Measurements from ENCODE around the gene PTRH2. TPM values are rescaled to one million over a fixed set of nuclear protein-coding genes. Genes with fewer than 3 reads are reported as not detected.

Gene PTRH2
- total and polyA plus RNA-seq, 2 donors (not counting 3 experiments of a cell fraction or from before 2014, with no cell fraction given), result 40.1 to 46.7 TPM

DNA sequence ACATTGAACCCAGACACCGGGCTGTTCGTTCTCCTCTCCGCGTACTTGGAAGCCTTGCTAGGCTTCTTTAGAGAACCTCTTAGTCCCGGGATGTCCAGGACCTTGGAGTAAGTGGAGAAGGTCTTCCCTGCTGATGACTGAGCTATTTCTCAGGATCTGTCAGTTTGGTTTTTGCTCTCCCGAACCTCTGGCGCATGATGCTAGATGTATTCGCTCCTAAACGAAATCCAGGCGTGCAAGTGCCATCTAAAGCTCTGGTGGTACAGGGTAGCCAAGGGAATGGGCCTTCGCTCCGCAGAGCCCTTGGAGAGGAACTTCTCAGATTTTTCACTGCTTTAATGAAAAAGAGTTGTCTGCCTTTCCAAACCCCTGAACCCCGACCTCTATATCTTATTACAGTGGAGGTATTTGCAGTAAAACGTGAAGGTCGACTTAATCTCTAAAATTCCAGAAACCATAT lies 771 bp upstream of the PTRH2 start:
- H4K20me1 ChIP-seq (replicated peaks; ENCODE audit: control insufficient read depth, extremely low read depth, insufficient read depth, low read length), result no peaks in the 10 kb centered on the region
- H3K9ac ChIP-seq (replicated peaks; ENCODE audit: extremely low read depth, insufficient read depth, low read length), result peak overlapping the region; percentile 99
- H3K9me1 ChIP-seq (replicated peaks; ENCODE audit: control insufficient read depth, extremely low read depth, insufficient read depth, low read length), result no peaks in the 10 kb centered on the region
- TF ChIP-seq FOS (IDR thresholded peaks at IDR 0.05; ENCODE audit: borderline replicate concordance, insufficient read depth, low read length) (no peak), POLR2A (IDR thresholded peaks at IDR 0.05; ENCODE audit: low read depth, low read length) (no peak), MYC (IDR thresholded peaks at IDR 0.05; ENCODE audit: low read depth, low read length) (no peak), EZH2 (IDR thresholded peaks at IDR 0.05; ENCODE audit: borderline replicate concordance, low read depth, low read length, severe bottlenecking) (no peak), GATA2 (IDR thresholded peaks at IDR 0.05; ENCODE audit: insufficient read depth, insufficient read length, low read depth, low read length) (no peak), POLR2AphosphoS5 (IDR thresholded peaks at IDR 0.05; ENCODE audit: insufficient read depth, low read depth, low read length) (no peak), JUN (IDR thresholded peaks at IDR 0.05; ENCODE audit: borderline replicate concordance, insufficient read depth, insufficient read length, low read depth) (no peak)
- TF ChIP-seq, protein P1, sequence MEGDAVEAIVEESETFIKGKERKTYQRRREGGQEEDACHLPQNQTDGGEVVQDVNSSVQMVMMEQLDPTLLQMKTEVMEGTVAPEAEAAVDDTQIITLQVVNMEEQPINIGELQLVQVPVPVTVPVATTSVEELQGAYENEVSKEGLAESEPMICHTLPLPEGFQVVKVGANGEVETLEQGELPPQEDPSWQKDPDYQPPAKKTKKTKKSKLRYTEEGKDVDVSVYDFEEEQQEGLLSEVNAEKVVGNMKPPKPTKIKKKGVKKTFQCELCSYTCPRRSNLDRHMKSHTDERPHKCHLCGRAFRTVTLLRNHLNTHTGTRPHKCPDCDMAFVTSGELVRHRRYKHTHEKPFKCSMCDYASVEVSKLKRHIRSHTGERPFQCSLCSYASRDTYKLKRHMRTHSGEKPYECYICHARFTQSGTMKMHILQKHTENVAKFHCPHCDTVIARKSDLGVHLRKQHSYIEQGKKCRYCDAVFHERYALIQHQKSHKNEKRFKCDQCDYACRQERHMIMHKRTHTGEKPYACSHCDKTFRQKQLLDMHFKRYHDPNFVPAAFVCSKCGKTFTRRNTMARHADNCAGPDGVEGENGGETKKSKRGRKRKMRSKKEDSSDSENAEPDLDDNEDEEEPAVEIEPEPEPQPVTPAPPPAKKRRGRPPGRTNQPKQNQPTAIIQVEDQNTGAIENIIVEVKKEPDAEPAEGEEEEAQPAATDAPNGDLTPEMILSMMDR (IDR thresholded peaks at IDR 0.05; ENCODE audit: extremely low read depth in 1 of 2, insufficient read depth in 1 of 2, low read depth in 1 of 2, low read length in 2 of 2), result no peak
- TF ChIP-seq, protein P2, sequence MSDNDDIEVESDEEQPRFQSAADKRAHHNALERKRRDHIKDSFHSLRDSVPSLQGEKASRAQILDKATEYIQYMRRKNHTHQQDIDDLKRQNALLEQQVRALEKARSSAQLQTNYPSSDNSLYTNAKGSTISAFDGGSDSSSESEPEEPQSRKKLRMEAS (IDR thresholded peaks at IDR 0.05; ENCODE audit: insufficient read depth, insufficient read length), result no peak
- H2AFZ ChIP-seq (ENCODE audit: low read depth, low read length), result peak overlapping the region; percentile 10
- ChIA-PET CTCF (interaction anchor here (0.5 to 3.6 kb wide), 8 partner anchors 18 to 206 kb away, joined by 3 to 39 read pairs (median 4); no protein-coding TSS in a partner anchor), POLR2A (interaction anchor here (0.6 to 1.4 kb wide), 8 partner anchors 10 to 145 kb away, joined by 3 to 7 read pairs (median 3); partner anchors contain the start of gene CLTC)
- peaks cover 26% of the 10 kb centered on the region for H3K4me1 ChIP-seq (ENCODE audit: control insufficient read depth, extremely low read depth, insufficient read depth, low read length)
- H3K27me3 ChIP-seq (ENCODE audit: control insufficient read depth in 2 of 2, insufficient read depth in 2 of 2, low read length in 2 of 2), result no peaks in the 10 kb centered on the region
- dilution Hi-C loops (cut with MboI; ENCODE audit: extremely low pct_ligation_motif_present, low sequenced_read_pairs) (no loop called here), intact Hi-C loops (cut with micrococcal nuclease) (loop anchor here (1.0 to 10.0 kb wide), 5 partner anchors 89 to 551 kb away; partner anchors contain the start of genes CLTC, PRR11, SKA2 and YPEL2)
- BruUV-seq (replicated peaks), result TSS peak; percentile 48
- no peaks in the 10 kb centered on the region for H3K36me3 ChIP-seq (ENCODE audit: control insufficient read depth in 2 of 2, extremely low read depth in 1 of 2, insufficient read depth in 2 of 2, low read length in 2 of 2)
- H3K79me2 ChIP-seq (ENCODE audit: control insufficient read depth, insufficient read depth, low read length), result peaks cover 93% of the 10 kb centered on the region
- no peaks in the 10 kb centered on the region for H3K9me3 ChIP-seq (replicated peaks; ENCODE audit: control insufficient read depth, insufficient read depth, low read length)
- H3K27ac ChIP-seq (ENCODE audit: insufficient read depth, low read depth, low read length), result peak overlapping the region; percentile 97
- FAIRE-seq, result no peak
- H3K4me3 ChIP-seq (replicated peaks in 1 of 3; ENCODE audit: insufficient read depth in 1 of 3, low read depth in 1 of 3, low read length in 3 of 3), result peak overlapping the region; percentile 59 to 90 (median 89)
- peak overlapping the region; percentile 93 for H3K4me2 ChIP-seq (ENCODE audit: insufficient read depth, low read length)
- no peak for DNase-seq (ENCODE audit: low read depth, low spot score)

Data from endothelial cell of umbilical vein (primary cell).